Measurements from ENCODE around the gene FUT8. TPM values are rescaled to one million over a fixed set of nuclear protein-coding genes. Genes with fewer than 3 reads are reported as not detected.

Gene FUT8
- total and polyA plus RNA-seq, 4 donors = 3.4 to 32.3 (median 14.6) TPM

DNA sequence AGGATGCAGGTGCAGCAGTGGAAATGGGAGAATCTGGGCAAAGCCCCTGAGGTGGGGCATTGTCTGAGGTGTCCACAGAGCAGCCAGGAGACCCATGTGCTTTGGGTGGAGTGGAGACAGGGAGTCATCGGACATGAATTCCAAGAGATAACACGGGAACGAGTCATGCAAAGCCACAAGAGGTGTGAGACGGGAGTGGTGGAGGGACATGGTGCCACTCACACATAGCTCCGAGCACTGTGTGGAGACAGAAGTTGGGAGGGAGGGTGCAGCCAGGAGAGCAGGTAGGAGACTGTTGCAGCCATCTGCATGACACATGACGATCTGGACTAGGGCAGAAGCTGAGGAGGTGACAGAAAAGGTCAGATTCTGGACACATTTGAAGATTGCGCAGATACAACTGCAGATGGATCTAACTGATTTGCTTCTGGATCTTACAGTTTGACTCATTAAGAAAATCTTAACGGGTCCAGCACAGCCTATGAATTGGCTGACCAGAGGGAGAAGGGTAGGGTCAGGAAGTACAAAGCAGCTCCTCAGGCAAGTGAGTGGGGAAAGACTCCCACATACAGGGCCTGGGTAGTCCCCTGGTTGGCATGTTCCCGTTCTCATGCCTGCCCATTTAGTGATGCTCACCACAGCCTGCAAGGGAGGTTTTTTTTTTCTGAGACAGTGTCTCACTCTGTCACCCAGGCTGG, 379.8 kb downstream of the FUT8 start:
- no peaks in the 10 kb centered on the region for H3K9me3 ChIP-seq (ENCODE audit: control insufficient read depth, low read length)
- 74 to 77% methylated on average over 9 of the region's 9 CpGs for WGBS, 2 donors
- no peak overlapping the region for H3K4me3 ChIP-seq (ENCODE audit: low read length in 2 of 2)
- H3K36me3 ChIP-seq (ENCODE audit: control insufficient read depth in 1 of 2, insufficient read depth in 2 of 2, low read length in 1 of 2) = no peaks in the 10 kb centered on the region
- no peak overlapping the region for H3K27ac ChIP-seq (ENCODE audit: low read depth in 1 of 2, low read length in 2 of 2)
- intact Hi-C loops (cut with DNase I) = no loop called here
- H3K4me1 ChIP-seq (ENCODE audit: control insufficient read depth in 1 of 2, insufficient read depth in 2 of 2, low read length in 2 of 2) = no peaks in the 10 kb centered on the region
- no peaks in the 10 kb centered on the region for H3K27me3 ChIP-seq (ENCODE audit: control insufficient read depth in 1 of 2, insufficient read depth in 2 of 2, low read length in 1 of 2)
- no peak for DNase-seq
- no peak for ATAC-seq (ENCODE audit: low FRiP score)

Small RNA genes within 50 kb of the gene (microRNA-seq; reads per million reads assigned to microRNA genes)
- gene MIR625 = 0 reads per million in 2 donors

Data from aorta (tissue), 5 donors.